ENCODE measurements around the gene IL6R. TPM values are rescaled to one million over a fixed set of nuclear protein-coding genes. Genes with fewer than 3 reads are reported as not detected.
"Not testable (repeated sequence)": the region's sequence is repeated elsewhere in the genome, so short reads cannot be mapped to it uniquely, and the experiment has no call there.

Gene IL6R
- total RNA-seq, 4 donors from 2014 or later, result 44.7 to 59.4 (median 55.5) TPM

- H3K27me3 ChIP-seq, result no peaks in the 10 kb centered on the region
- no peak for ATAC-seq
- no peaks in the 10 kb centered on the region for H3K4me1 ChIP-seq
- no peaks in the 10 kb centered on the region for H3K9me3 ChIP-seq
- no peaks in the 10 kb centered on the region for H3K36me3 ChIP-seq
- H3K27ac ChIP-seq, result no peak overlapping the region
- TF ChIP-seq CTCF (IDR thresholded peaks at IDR 0.05), result no peak
- TF ChIP-seq POLR2AphosphoS5 (IDR thresholded peaks at IDR 0.05), result no peak
- TF ChIP-seq POLR2A (IDR thresholded peaks at IDR 0.05), result no peak
- TF ChIP-seq EP300 (IDR thresholded peaks at IDR 0.05), result no peak
- 82 to 91% methylated on average over 4 to 5 of the region's 6 CpGs for WGBS, 2 donors (ENCODE audit: low coverage in 1 of 2)
- H3K4me3 ChIP-seq, result no peak overlapping the region
Measured at GRCh38 chr1:154371436-154371835, 33.7 kb upstream of the IL6R start.

- not testable (repeated sequence) for H3K27me3 ChIP-seq, ATAC-seq, H3K4me3 ChIP-seq, H3K36me3 ChIP-seq, H3K27ac ChIP-seq, H3K9me3 ChIP-seq, H3K4me1 ChIP-seq
- 100% methylated on average over 1 to 2 of the region's 7 CpGs for WGBS, 2 donors (ENCODE audit: low coverage in 1 of 2)
Measured at GRCh38 chr1:154373777-154374357, 31.3 kb upstream of the IL6R start.

GRCh38 chr1:154379301-154379700, 25.8 kb upstream of the IL6R start:
- 25% methylated on average over 1 of the region's 16 CpGs; no CpG with 5 or more reads in 1 of the 2 donors for WGBS, 2 donors (ENCODE audit: low coverage in 1 of 2)
- Histone ChIP-seq H3K36me3 (no peaks in the 10 kb centered on the region), H3K27ac (no peak overlapping the region), H3K4me1 (no peaks in the 10 kb centered on the region), H3K9me3 (no peaks in the 10 kb centered on the region), H3K4me3 (no peak overlapping the region), H3K27me3 (no peaks in the 10 kb centered on the region)
- no peak for ATAC-seq
- TF ChIP-seq CTCF (IDR thresholded peaks at IDR 0.05) (no peak), EP300 (IDR thresholded peaks at IDR 0.05) (no peak), POLR2AphosphoS5 (IDR thresholded peaks at IDR 0.05) (no peak), POLR2A (IDR thresholded peaks at IDR 0.05) (no peak)

- H3K36me3 ChIP-seq, result no peaks in the 10 kb centered on the region
- no peak overlapping the region for H3K4me3 ChIP-seq
- WGBS, 2 donors (ENCODE audit: low coverage in 1 of 2), result 73 to 88% methylated on average over 5 to 7 of the region's 8 CpGs
- H3K27me3 ChIP-seq, result no peaks in the 10 kb centered on the region
- H3K4me1 ChIP-seq, result no peaks in the 10 kb centered on the region
- ATAC-seq, result no peak
- no peaks in the 10 kb centered on the region for H3K9me3 ChIP-seq
- TF ChIP-seq EP300 (IDR thresholded peaks at IDR 0.05) (no peak), POLR2A (IDR thresholded peaks at IDR 0.05) (no peak), CTCF (IDR thresholded peaks at IDR 0.05) (no peak)
- H3K27ac ChIP-seq, result no peak overlapping the region
Measured at GRCh38 chr1:154384650-154385489, 20.3 kb upstream of the IL6R start.

- ATAC-seq, result no peak
- 61% methylated on average over 5 of the region's 11 CpGs; no CpG with 5 or more reads in 1 of the 2 donors for WGBS, 2 donors (ENCODE audit: low coverage in 1 of 2)
Measured at GRCh38 chr1:154386643-154387352, 18.3 kb upstream of the IL6R start.

More at GRCh38 chr1:154386643-154387352, 18.3 kb upstream of the IL6R start:
- Histone ChIP-seq H3K27ac (no peak overlapping the region), H3K27me3 (no peaks in the 10 kb centered on the region), H3K4me1 (no peaks in the 10 kb centered on the region), H3K4me3 (no peak overlapping the region), H3K9me3 (no peaks in the 10 kb centered on the region), H3K36me3 (no peaks in the 10 kb centered on the region)
- TF ChIP-seq POLR2A (IDR thresholded peaks at IDR 0.05) (no peak), EP300 (IDR thresholded peaks at IDR 0.05) (no peak)
